ENCODE measurements around the gene KCNE1.
"Not testable (repeated sequence)": the region's sequence is repeated elsewhere in the genome, so short reads cannot be mapped to it uniquely, and the experiment has no call there.

KCNE1 gene

DNA sequence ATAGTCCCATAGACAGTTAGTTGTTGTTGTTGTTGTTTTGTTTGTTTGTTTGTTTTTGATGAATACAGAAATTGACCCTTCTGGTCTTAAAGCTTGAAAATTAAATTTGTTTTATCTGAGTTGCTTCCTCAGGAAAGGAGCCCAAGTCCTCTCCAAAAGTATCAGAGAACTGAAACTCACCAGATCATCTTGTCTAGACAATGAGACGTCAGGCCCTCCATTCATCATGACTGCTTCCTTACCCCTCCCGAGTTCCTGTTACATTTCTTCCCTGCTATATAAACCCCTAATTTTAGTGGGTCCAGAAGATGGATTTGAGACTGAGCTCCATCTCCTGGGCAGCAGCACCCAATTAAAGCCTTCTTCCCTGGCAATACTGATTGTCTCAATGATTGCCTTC lies 105.3 kb downstream of the KCNE1 start:
- DNase-seq: not testable (repeated sequence)

- not testable (repeated sequence) for DNase-seq
These were observed 105.9 kb downstream of the KCNE1 start for GRCh38 chr21:34406102-34406501.

DNA sequence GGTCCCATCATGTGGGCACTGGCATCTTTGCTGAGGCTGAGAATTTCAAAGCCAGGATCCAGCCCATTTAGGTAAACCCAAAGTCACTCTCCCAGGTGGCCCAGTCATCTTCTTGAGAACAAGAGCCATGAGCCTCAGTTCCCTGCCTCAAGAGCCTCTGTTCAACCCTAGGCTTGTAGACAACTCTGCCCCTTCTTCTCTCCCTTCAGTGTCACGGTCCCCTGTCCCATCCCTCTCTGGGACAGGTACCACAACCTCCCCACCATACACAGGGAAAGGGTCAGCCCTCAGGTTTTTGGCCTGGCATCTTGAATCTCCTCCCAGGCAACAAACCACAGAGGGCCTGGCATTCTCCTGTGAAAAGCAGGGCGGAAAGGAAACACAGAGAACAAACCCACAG lies 106.3 kb downstream of the KCNE1 start:
- DNase-seq: not testable (repeated sequence)

DNA sequence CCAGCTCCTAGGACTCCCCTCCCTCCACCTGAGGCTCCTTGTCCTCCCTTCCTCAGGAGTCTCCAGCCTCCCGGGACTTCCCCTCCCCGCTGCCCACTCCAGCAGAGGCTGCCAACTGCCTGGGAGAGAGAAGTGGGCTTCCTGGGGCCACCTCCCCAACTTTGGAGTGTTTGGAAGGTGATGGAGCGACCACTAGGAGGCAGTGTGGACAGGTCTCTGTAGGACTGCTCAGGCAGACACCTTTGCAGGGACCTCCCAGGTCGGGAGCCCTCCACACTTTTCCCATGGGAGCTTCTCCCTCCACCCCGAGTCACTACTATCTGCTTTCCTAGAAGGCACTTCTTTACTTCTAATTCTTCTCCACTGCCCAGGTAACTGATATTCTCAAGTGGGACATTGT lies 107.3 kb downstream of the KCNE1 start:
- DNase-seq: not testable (repeated sequence)

- not testable (repeated sequence) for DNase-seq
These were observed 111.5 kb downstream of the KCNE1 start for GRCh38 chr21:34400522-34400921.
